HG03139 (cell line): ENCODE measurements around the gene MLLT1.

ENCODE experiments used
- ATAC-seq: cut with Tn5 transposase; IDR thresholded peaks from one replicate; pipeline ENCODE4 v1.9.1; 2021; ENCODE audit not compliant: unreplicated experiment

MLLT1 gene

GRCh38 chr19:6260376-6260775 is 19.4 kb downstream of the MLLT1 start:
- ATAC-seq = no peak

DNA sequence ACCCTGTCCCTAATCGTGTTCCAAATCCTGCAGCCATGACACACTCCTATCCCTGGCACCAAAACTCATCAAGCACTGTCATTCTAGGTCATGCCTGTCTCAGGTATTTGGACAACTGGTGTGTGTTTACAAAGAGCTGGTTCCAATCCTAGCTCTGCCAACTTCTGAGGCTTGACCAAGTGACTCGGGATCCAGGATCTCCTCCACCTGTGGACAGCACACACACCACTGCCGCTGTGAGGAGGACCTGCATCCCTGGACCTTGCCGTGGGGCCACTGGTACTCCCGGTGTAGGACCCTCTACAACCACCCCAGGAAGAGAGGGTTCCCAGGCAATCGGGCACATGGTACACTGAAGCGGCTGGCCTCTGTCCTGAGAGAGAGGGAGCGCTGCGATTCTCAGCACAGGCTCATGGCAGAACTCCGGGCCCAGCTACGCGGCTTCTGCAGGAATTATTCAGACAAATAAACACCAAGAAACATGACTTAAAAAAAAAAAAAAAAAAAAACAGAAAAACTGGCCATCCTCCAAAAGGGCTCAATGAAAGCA is 20.4 kb downstream of the MLLT1 start:
- no peak for ATAC-seq

DNA sequence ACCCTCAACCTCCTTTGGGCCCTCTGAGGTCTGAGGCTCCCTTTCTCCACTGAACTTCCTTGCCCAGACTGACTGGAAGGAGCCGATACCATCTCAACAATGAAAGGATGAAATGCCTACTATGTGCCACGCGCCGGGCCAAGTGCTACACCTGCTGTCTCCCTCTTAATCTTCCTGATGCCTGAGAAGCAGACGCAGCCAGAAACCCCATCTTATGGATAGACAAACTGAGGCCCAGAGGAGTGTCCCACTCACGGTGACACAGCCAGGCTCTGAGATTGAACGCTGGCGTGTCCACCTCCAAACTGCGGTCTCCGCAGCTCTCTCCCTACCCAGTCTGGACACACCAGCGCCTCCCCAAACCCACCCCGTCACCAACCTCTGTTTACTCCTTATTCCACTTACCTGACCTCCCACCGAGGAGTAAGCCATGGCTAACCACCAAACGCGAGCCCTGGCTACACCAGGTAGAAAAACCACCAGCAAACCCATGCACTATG is 20.9 kb downstream of the MLLT1 start:
- no peak for ATAC-seq

DNA sequence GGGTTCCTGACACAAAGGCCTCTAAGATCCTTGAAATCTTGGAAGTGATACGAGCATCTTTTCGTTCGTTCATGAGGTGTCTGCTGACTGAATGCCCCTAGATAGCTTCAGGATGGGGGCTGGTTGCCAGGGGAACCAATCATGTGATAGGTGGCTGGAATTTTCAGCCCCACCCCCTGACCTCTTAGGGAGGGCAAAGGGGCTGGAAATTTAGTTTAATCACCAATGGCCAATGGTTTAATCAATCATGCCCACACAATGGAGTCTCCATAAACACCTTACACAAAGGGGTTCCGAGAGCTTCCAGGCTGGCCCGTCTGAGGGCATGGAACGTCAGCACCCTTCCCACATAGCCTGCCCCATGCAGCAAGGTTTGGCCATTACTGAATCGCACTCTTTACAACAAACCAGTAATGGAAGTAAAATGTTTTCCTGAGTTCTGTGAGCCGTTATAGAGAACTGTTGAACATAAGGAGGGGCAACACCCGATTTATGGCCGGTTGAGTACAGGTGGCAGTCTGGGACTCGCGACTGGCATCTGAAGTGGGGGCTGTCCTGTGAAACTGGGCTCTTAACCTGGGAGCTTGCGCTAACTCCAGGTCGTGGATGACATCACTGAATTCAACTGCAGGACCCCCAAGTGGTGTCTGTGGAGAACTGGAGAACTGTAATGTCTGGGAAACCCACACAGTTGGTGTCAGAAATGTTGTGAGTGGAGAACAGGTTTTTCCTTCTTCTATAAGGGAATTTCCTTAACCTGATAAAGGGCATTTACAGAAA is 25.6 kb downstream of the MLLT1 start:
- ATAC-seq = no peak

GRCh38 chr19:6252066-6252465 is 27.7 kb downstream of the MLLT1 start:
- ATAC-seq = no peak

- no peak for ATAC-seq
Observed at GRCh38 chr19:6250909-6251308, 28.9 kb downstream of the MLLT1 start.

DNA sequence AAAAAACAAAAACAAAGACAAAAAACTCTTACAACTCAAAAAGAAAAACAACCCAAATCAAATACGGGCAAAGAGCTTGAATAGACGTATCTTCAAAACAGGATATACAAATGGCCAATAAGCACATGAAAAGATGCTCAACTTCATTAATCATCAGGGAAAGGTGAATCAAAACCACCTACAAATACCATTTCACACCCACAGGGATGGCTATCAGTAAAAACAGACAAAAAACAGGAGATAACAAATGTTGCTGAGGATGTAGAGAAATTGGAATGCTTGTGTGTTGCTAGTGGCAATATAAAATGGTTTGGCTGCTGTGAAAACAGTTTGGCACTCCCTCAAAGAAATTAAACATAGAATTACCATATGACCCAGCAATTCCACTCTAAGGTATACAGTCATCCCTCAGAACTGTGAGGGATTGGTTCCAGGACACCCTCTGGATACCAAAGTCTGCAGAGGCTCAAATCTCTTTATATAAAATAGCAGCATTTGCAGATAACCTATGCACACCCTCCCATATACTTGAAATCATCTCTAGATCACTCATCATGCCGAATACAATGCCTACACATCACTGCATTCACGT is 29.7 kb downstream of the MLLT1 start:
- no peak for ATAC-seq

DNA sequence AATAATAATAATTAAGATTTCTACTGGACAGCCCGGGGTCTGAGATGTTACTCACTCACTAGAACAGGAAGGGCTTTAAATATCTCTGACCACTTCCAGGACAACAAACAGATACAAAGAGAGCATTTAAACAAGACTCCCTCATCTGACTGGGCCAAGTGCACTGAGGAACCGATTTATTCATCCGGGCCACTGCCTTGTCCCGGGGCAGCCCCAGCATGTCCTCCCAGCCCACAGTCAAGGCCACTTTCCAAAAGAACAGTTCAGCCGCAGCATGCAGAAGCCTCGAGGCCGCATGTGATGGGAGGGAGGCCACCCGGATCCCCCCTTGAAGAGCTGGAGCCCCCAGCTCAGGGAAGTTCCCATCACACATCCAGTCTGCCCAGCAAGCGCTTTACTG is 30.5 kb downstream of the MLLT1 start:
- ATAC-seq = no peak

- ATAC-seq = no peak
Observed at GRCh38 chr19:6248844-6249243, 30.9 kb downstream of the MLLT1 start.

- no peak for ATAC-seq
Observed at GRCh38 chr19:6248341-6248740, 31.4 kb downstream of the MLLT1 start.

GRCh38 chr19:6247007-6247288 is 32.8 kb downstream of the MLLT1 start:
- no peak for ATAC-seq

DNA sequence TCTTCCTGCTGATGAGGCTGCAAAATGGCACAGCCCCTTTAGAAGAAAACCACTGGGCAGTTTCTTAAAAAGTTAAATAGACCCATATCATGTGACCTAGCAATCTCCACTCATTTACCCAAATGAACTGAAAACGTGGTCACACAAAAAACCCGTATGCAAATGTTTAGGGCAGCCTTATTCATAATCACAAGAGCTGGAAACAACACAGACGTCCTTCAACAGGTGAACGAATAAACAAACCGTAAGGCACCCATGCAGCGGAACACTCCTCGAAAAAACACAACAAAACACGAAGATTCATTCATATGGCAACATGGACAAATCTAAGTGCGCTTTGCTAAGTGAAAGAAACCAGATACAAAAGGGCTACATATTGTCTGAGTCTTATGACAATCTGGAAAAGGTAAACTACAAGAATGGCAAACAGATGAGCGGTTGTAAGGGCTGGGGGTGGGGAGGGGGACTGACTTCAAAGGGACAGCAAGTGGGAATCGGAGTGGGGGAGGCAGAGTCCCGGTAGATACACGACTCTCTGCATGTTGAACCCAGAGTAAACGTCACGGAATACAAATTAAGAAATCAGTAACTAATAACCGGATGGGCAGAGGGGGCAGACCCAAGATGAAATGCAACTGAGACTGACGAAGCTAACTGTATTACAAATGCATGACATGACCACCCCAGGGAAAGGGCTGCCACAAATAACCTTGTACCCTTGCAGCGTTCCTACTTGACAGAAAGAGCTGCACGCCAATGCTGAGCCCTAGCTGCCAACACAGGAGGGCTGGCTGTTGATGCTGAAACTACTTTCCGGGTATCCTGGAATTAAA is 33.4 kb downstream of the MLLT1 start:
- ATAC-seq = no peak

DNA sequence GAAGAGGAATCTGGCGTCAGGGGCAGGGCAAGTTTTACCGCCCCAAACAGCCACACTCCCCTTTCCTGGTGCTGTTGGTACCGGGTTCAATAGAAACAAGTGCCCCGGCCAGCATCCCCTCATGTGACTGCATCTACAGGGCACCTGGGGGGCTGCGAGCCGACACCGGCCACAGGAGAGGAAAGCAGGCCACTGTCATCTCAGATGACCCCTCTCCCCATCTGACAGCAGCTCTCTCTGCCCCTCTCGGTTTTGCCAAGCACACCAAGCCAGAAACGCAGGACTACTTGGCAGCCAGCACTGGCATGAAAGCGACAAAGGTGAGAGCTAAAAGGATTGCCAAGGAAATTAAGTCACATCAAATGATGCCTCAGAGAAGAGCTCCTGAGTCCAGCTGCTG is 37.1 kb downstream of the MLLT1 start:
- no peak for ATAC-seq

GRCh38 chr19:6241680-6242377 is 37.9 kb downstream of the MLLT1 start:
- ATAC-seq = no peak

DNA sequence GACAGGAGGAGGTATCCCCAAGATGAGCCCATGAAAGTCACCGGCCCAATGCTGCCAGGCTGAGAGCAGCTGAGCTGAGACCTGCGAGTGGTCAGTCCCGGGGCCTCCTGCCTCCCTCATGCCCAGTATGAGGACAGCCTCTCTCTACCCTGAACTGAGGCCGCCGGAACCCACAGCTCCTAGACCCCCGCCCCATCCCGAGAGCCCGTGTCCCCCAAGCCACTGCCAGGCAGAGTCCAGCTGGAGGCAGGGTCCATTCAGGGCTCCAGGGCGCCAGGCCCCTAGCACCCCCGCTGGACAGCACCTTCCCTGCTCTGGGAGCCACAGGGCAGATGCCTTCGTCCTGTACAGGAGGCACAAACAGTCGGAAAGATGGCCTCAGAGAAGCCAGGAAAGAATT is 38.7 kb downstream of the MLLT1 start:
- ATAC-seq = no peak

GRCh38 chr19:6239871-6240676 is 39.7 kb downstream of the MLLT1 start:
- no peak for ATAC-seq

DNA sequence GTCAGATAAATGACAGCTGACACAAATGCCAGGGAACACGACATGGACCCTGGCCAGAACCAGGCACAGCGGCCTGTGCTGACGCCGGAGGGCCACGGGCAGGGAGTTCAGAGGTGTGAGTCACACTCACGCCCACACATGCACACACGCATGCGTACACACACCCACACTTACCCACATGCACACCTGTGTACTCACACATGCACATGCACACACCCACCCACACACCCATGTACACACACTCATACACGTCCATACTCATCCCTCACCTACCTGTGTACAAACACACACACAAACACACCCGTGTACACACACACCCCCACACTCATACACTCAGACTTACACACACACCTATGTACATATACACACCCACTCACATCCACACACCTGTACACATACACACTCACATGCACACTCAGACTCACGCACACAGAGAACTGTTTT is 40.4 kb downstream of the MLLT1 start:
- ATAC-seq = no peak

DNA sequence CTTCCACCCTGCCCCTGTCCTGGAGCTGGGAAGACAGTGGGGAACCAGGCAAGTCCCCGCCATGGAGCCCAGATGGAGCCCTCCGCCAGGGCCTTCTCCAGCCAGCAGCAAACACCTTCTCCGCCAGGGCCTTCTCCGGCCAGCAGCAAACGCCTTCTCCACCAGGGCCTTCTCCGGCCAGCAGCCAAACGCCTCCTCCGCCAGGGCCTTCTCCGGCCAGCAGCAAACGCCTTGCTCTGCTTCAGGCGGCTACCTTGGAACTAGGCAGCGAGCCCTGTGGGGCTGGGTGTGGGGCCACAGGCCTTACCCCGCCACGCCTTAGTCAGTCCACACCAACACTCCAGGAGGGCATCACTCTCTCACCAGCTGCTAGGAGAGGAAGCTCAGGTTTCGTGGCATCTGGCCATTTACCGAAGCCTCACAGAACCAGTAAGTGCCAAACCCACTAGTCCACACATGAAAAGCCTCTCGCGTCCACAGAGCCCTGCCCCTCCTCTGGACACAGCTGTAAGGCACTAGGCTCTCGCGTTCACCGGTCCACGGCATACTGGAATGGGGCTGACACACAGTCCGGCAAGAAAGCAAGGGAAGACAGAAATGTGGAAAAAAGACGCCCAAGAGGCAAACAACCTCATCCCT is 41.0 kb downstream of the MLLT1 start:
- ATAC-seq = no peak

DNA sequence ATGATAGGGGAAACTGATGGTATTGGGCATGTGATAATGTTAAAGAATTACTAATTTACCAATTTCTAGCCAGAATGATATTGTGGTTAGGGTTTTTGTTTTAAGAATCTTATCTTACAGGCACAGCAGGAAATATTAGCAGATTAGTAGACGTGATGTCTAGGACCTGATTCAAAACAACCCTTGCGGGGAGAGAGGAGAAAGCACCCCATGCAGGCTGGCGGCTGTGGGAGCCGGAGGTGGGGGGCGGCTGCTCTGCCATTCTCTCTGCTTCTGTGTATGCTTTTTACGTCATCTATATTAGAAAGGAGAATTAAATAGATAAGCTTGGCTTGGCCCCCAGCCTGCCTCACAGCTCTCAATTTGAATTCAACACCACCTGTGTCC is 41.5 kb downstream of the MLLT1 start:
- ATAC-seq = no peak
